ENCODE results near the gene KDM4B. TPM values are rescaled to one million over a fixed set of nuclear protein-coding genes. Genes with fewer than 3 reads are reported as not detected.
A peak's percentile ranks its signal among the peaks of the same experiment; 100 is the strongest.
"Not testable (repeated sequence)": the region's sequence is repeated elsewhere in the genome, so short reads cannot be mapped to it uniquely, and the experiment has no call there.

The KDM4B gene
- total and polyA plus RNA-seq, 2 donors from 2014 or later = 6.6 to 35.7 TPM

DNA sequence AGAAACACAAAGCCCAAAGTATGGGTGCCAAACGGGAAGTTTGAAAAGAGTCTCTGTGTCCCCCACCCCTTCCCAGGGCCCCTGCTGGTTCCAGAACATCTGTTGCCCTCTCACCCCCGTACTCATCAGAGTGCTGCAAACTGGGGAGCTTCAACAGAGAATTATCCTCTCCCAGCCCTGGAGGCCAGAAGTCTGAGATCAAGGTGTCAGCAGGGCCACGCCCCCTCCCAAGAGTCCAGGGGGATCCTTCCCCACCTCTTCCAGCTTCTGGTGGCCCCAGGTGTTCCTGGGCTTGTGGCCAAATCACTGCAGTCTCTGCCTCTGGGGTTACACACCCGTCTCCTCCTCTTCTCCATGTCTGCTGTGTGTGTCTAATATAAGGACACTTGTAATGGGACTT is 188.3 kb downstream of the KDM4B start:
- intact Hi-C loops (cut with DNase I) = no loop called here
- FAIRE-seq (no peak), DNase-seq (no peak)
- no peaks in the 10 kb centered on the region for H3K4me1 ChIP-seq (ENCODE audit: control insufficient read depth in 2 of 3, insufficient read depth in 2 of 3, low read depth in 1 of 3, low read length in 3 of 3)
- H3K36me3 ChIP-seq (ENCODE audit: control insufficient read depth in 2 of 3, insufficient read depth in 3 of 3, low read length in 3 of 3) = no peaks in the 10 kb centered on the region
- no peak overlapping the region for H3K27ac ChIP-seq (ENCODE audit: low read depth in 2 of 2, low read length in 2 of 2)
- peaks cover 0 to 3% (median 0%) of the 10 kb centered on the region in 3 donors for H3K9me3 ChIP-seq (ENCODE audit: control insufficient read depth in 2 of 3, insufficient read depth in 1 of 3, low read length in 3 of 3)
- H3K4me3 ChIP-seq (ENCODE audit: low read length in 3 of 3) = no peak overlapping the region
- no peaks in the 10 kb centered on the region for H3K27me3 ChIP-seq (ENCODE audit: control insufficient read depth, insufficient read depth, low read length)
- TF ChIP-seq, protein P1, sequence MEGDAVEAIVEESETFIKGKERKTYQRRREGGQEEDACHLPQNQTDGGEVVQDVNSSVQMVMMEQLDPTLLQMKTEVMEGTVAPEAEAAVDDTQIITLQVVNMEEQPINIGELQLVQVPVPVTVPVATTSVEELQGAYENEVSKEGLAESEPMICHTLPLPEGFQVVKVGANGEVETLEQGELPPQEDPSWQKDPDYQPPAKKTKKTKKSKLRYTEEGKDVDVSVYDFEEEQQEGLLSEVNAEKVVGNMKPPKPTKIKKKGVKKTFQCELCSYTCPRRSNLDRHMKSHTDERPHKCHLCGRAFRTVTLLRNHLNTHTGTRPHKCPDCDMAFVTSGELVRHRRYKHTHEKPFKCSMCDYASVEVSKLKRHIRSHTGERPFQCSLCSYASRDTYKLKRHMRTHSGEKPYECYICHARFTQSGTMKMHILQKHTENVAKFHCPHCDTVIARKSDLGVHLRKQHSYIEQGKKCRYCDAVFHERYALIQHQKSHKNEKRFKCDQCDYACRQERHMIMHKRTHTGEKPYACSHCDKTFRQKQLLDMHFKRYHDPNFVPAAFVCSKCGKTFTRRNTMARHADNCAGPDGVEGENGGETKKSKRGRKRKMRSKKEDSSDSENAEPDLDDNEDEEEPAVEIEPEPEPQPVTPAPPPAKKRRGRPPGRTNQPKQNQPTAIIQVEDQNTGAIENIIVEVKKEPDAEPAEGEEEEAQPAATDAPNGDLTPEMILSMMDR (IDR thresholded peaks at IDR 0.05; ENCODE audit: borderline replicate concordance, extremely low read depth, insufficient read depth) = no peak
- H3K9ac ChIP-seq (ENCODE audit: low read length in 3 of 3) = no peak overlapping the region

DNA sequence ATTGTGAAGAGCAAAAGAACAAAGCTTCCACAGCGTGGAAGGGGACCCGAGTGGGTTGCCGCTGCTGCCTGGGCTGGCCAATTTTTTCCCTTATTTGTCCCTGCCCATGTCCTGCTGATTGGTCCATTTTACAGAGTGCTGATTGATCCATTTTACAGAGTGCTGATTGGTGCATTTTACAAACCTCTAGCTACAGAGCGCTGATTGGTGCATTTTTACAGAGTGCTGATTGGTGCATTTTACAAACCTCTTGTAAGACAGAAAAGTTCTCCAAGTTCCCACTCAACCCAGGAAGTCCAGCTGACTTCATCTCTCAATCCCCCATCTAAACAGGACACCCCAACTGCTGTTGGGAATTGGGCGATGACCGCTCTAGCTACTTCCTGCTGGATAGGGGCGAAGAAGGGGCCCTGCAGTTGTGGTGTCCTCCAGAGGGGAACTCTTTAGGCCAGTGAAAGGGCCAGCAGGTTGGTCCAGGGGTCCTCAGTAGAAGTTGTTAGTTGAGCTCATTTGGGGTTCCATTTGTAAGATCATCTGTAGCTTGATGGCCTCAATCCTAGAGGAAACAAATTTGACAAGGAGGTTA is 189.7 kb downstream of the KDM4B start:
- FAIRE-seq; intact Hi-C loops (cut with DNase I): not testable (repeated sequence)

DNA sequence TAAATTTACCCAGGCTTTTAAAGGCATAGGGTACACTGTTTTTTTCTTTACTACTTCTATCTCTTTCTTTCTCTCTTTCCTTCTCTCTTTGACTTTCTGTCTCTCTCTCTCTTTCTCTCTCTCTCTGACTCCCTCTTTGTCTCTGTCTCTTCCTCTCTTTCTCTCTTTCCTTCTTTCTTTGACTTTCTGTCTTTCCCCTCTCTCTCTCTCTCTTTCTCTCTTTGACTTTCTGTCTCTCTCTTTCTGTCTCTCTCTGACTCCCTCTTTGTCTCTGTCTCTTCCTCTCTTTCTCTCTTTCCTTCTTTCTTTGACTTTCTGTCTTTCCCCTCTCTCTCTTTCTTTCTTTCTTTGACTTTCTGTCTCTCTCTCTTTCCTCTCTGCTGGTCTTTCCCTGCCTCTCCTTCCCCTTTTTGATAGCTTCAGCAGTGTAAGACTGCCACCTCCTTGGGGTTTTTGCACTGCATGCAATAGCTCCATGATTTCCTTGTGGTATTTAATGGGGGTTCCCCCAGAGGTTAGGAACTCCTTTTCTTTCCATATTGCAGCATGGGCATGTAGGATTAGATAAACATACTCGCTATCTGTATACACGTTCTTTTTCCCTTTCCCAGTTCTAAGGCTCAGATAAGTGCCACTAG is 191.4 kb downstream of the KDM4B start:
- H3K27me3 ChIP-seq (ENCODE audit: control insufficient read depth, insufficient read depth, low read length); H3K9me3 ChIP-seq (ENCODE audit: control insufficient read depth in 2 of 3, insufficient read depth in 1 of 3, low read length in 3 of 3); H3K4me1 ChIP-seq (ENCODE audit: control insufficient read depth in 2 of 3, insufficient read depth in 2 of 3, low read depth in 1 of 3, low read length in 3 of 3); DNase-seq; H3K27ac ChIP-seq (ENCODE audit: low read depth in 2 of 2, low read length in 2 of 2); FAIRE-seq; intact Hi-C loops (cut with DNase I); H3K9ac ChIP-seq (ENCODE audit: low read length in 3 of 3); H3K36me3 ChIP-seq (ENCODE audit: control insufficient read depth in 2 of 3, insufficient read depth in 3 of 3, low read length in 3 of 3); H3K4me3 ChIP-seq (ENCODE audit: low read length in 3 of 3): not testable (repeated sequence)

More for the DNA sequence above, 189.7 kb downstream of the KDM4B start:
- H3K27ac ChIP-seq (ENCODE audit: low read depth in 2 of 2, low read length in 2 of 2); DNase-seq; H3K4me3 ChIP-seq (ENCODE audit: low read length in 3 of 3); H3K9ac ChIP-seq (ENCODE audit: low read length in 3 of 3); H3K4me1 ChIP-seq (ENCODE audit: control insufficient read depth in 2 of 3, insufficient read depth in 2 of 3, low read depth in 1 of 3, low read length in 3 of 3); H3K27me3 ChIP-seq (ENCODE audit: control insufficient read depth, insufficient read depth, low read length); H3K36me3 ChIP-seq (ENCODE audit: control insufficient read depth in 2 of 3, insufficient read depth in 3 of 3, low read length in 3 of 3); H3K9me3 ChIP-seq (ENCODE audit: control insufficient read depth in 2 of 3, insufficient read depth in 1 of 3, low read length in 3 of 3): not testable (repeated sequence)

DNA sequence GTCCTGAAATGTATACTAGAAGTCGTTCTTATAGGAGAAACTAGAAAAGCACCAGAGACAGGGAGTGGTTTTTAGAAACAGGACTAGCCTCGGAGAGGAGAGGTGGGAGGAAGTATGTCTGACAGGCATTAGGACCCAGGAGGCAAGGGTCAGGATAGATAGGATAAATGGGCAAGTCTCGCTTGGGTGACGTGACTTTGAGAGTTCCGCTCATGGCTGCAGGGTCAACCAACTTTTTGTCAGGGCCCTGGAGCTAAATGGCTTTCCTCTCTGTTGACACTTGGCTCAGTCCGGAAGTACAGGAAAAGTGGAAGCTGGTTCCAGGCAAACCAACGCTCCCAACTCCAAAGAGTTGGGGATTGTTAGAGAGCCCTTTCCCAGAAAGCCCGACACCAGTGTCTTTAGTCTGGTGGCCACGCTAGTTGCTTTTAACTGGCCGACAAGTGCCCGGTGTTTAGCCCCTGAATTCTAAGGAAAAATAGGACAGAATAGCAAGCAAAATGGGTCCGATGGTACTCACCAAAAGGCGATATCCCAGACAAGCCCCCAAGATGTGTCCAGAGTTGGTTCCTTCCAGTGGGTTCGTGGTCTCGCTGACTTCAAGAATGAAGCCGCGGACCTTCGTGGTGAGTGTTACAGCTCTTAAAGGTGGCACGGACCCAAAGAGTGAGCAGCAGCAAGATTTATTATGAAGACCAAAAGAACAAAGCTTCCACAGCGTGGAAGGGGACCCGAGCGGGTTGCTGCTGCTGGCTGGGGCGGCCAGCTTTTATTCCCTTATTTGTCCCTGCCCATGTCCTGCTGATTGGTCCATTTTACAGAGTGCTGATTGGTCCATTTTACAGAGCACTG is 196.2 kb downstream of the KDM4B start:
- FAIRE-seq; H3K9me3 ChIP-seq (ENCODE audit: control insufficient read depth in 2 of 3, insufficient read depth in 1 of 3, low read length in 3 of 3); H3K27ac ChIP-seq (ENCODE audit: low read depth in 2 of 2, low read length in 2 of 2); H3K27me3 ChIP-seq (ENCODE audit: control insufficient read depth, insufficient read depth, low read length); intact Hi-C loops (cut with DNase I); H3K9ac ChIP-seq (ENCODE audit: low read length in 3 of 3); H3K36me3 ChIP-seq (ENCODE audit: control insufficient read depth in 2 of 3, insufficient read depth in 3 of 3, low read length in 3 of 3); H3K4me3 ChIP-seq (ENCODE audit: low read length in 3 of 3); H3K4me1 ChIP-seq (ENCODE audit: control insufficient read depth in 2 of 3, insufficient read depth in 2 of 3, low read depth in 1 of 3, low read length in 3 of 3): not testable (repeated sequence)
- peak in 2 of 5 donors; percentile 13 to 34 for DNase-seq

DNA sequence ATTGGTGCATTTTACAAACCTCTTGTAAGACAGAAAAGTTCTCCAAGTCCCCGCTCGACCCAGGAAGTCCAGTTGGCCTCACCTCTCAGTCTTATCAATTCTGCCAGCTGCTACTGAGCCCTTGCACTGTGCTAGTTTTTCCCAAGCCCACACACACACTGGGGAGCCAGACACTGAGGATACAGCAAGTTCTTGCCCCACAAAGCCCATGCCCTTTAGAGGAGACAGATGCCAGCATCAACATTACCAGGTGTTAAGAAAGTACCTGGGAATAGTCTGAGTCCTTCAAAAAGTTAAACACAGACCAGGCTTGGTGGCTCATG is 196.7 kb downstream of the KDM4B start:
- TF ChIP-seq, protein P1 (IDR thresholded peaks at IDR 0.05; ENCODE audit: borderline replicate concordance, extremely low read depth, insufficient read depth) = no peak
- H3K4me1 ChIP-seq (ENCODE audit: control insufficient read depth in 2 of 3, insufficient read depth in 2 of 3, low read depth in 1 of 3, low read length in 3 of 3) = no peaks in the 10 kb centered on the region
- H3K27ac ChIP-seq (ENCODE audit: low read depth in 2 of 2, low read length in 2 of 2) = no peak overlapping the region
- intact Hi-C loops (cut with DNase I) = no loop called here
- H3K4me3 ChIP-seq (ENCODE audit: low read length in 3 of 3) = no peak overlapping the region
- H3K9me3 ChIP-seq (ENCODE audit: control insufficient read depth in 2 of 3, insufficient read depth in 1 of 3, low read length in 3 of 3) = no peaks in the 10 kb centered on the region
- FAIRE-seq = no peak
- no peaks in the 10 kb centered on the region for H3K27me3 ChIP-seq (ENCODE audit: control insufficient read depth, insufficient read depth, low read length)
- H3K36me3 ChIP-seq (ENCODE audit: control insufficient read depth in 2 of 3, insufficient read depth in 3 of 3, low read length in 3 of 3) = no peaks in the 10 kb centered on the region
- no peak for DNase-seq
- no peak overlapping the region for H3K9ac ChIP-seq (ENCODE audit: low read length in 3 of 3)
